Endometrial microvascular endothelial cells (primary cell): ENCODE results near the gene SCG2. TPM values are rescaled to one million over a fixed set of nuclear protein-coding genes. Genes with fewer than 3 reads are reported as not detected.
"Not testable (repeated sequence)": the region's sequence is repeated elsewhere in the genome, so short reads cannot be mapped to it uniquely, and the experiment has no call there.

Experiments
- in situ Hi-C: cut with HindIII; loops from 2 replicates; pipeline ENCODE4 v1.10.0; 2017; ENCODE audit warnings: low sequenced_read_pairs, low pct_unique_long_range_greater_than_20kb; ENCODE audit errors: inconsistent ontology term
- total RNA-seq: library from RNA; depleted of rRNA; stranded (reverse); fragments of >200 nt; gene quantifications from one replicate; pipeline ENCODE4 v1.2.3, GENCODE V29; 2015; ENCODE audit errors: inconsistent ontology term

Gene SCG2
- total RNA-seq, 1 donor from 2014 or later = not detected

- in situ Hi-C loops = no loop called here
Measured at GRCh38 chr2:223613017-223613950, 11.1 kb upstream of the SCG2 start.

GRCh38 chr2:223612501-223612900 is 10.3 kb upstream of the SCG2 start:
- in situ Hi-C loops = no loop called here

GRCh38 chr2:223611061-223611460 is 8.9 kb upstream of the SCG2 start:
- in situ Hi-C loops = no loop called here

- in situ Hi-C loops = no loop called here
Measured at GRCh38 chr2:223607476-223607875, 5.3 kb upstream of the SCG2 start.

GRCh38 chr2:223606946-223607345 is 4.8 kb upstream of the SCG2 start:
- in situ Hi-C loops = no loop called here

GRCh38 chr2:223604231-223604630 is 2.1 kb upstream of the SCG2 start:
- in situ Hi-C loops = no loop called here

- in situ Hi-C loops = no loop called here
Measured at GRCh38 chr2:223602972-223603371, 811 bp upstream of the SCG2 start.

GRCh38 chr2:223601018-223601417 is 1.1 kb downstream of the SCG2 start:
- in situ Hi-C loops = no loop called here

GRCh38 chr2:223599640-223600380 is 2.4 kb downstream of the SCG2 start:
- in situ Hi-C loops = no loop called here

GRCh38 chr2:223598994-223599639 is 3.0 kb downstream of the SCG2 start:
- in situ Hi-C loops = no loop called here

GRCh38 chr2:223597076-223597475 is 5.1 kb downstream of the SCG2 start:
- in situ Hi-C loops = no loop called here

- in situ Hi-C loops = no loop called here
Measured at GRCh38 chr2:223596208-223596607, 6.0 kb downstream of the SCG2 start.

GRCh38 chr2:223594831-223595230 is 7.3 kb downstream of the SCG2 start:
- in situ Hi-C loops = no loop called here

- in situ Hi-C loops = no loop called here
Measured at GRCh38 chr2:223594259-223594658, 7.9 kb downstream of the SCG2 start.

- in situ Hi-C loops = not testable (repeated sequence)
Measured at GRCh38 chr2:223592689-223593088, 9.5 kb downstream of the SCG2 start.

GRCh38 chr2:223591596-223591995 is 10.6 kb downstream of the SCG2 start:
- in situ Hi-C loops = no loop called here

GRCh38 chr2:223590964-223591363 is 11.2 kb downstream of the SCG2 start:
- in situ Hi-C loops = no loop called here

- in situ Hi-C loops = no loop called here
Measured at GRCh38 chr2:223589901-223590300, 12.3 kb downstream of the SCG2 start.

- in situ Hi-C loops = no loop called here
Measured at GRCh38 chr2:223588251-223588650, 13.9 kb downstream of the SCG2 start.

- in situ Hi-C loops = no loop called here
Measured at GRCh38 chr2:223587301-223587700, 14.9 kb downstream of the SCG2 start.
